A549 (cell line): ENCODE measurements around the gene NKAPD1. TPM values are rescaled to one million over a fixed set of nuclear protein-coding genes. Genes with fewer than 3 reads are reported as not detected.
A peak's percentile ranks its signal among the peaks of the same experiment; 100 is the strongest.

Source experiments
- ATAC-seq, 2 experiments: fragments of 200-7000 bp in 1 of 2; fragments of >200 bp in 1 of 2; cut with Nextera tagmentation in 1 of 2; cut with Tn5 transposase in 1 of 2; 3 replicates each; pipeline versions ENCODE4 v1.8.0 to v1.9.1; 2018 to 2020; ENCODE audit warnings: mild to moderate bottlenecking in 1 of 2, moderate library complexity in 1 of 2
- CTCF ChIA-PET: fragments of 300-600 bp; sonication (Branson Sonifier 250); formaldehyde crosslinking; extraction: SDS; loops from one replicate; lab custom pipeline; 2021; ENCODE audit warnings: antibody characterized with exemption, inconsistent platforms; lab: Yijun Ruan, JAX
- POLR2A ChIA-PET: fragments of 350-600 bp; formaldehyde crosslinking; extraction: SDS; loops from one replicate; lab custom pipeline; 2021; ENCODE audit warnings: antibody characterized with exemption, inconsistent platforms; lab: Yijun Ruan, JAX
- DNase-seq, 2 experiments: peaks; one replicate each; pipeline versions ENCODE4 v3.0.0 to v3.0.0-alpha.2; 2011 to 2016; ENCODE audit warnings: low read depth in 1 of 2, low spot score in 1 of 2
- FAIRE-seq: peaks from 2 replicates; lab custom pipeline; 2011; peaks lifted over from hg19 to GRCh38; lab: Jason Lieb, UNC
- H3K27ac ChIP-seq, 2 experiments: fragments of >200 bp; sonication (Bioruptor Twin); formaldehyde crosslinking; 3 replicates each; pipeline ENCODE4 v1.5.1; 2016 to 2017
- H3K4me1 ChIP-seq: fragments of >200 bp; sonication (Bioruptor Twin); formaldehyde crosslinking; 3 replicates; pipeline ENCODE4 v1.6.1; 2016
- H3K4me2 ChIP-seq: fragments of >200 bp; sonication (Bioruptor Twin); formaldehyde crosslinking; 3 replicates; pipeline ENCODE4 v1.6.1; 2016
- H3K4me3 ChIP-seq: fragments of >200 bp; sonication (Bioruptor Twin); formaldehyde crosslinking; 3 replicates; pipeline ENCODE4 v1.5.1; 2016
- H3K9me3 ChIP-seq: fragments of >200 bp; sonication (Bioruptor Twin); formaldehyde crosslinking; 3 replicates; pipeline ENCODE4 v1.6.1; 2016
- BCL3 ChIP-seq: fragments of >200 bp; sonication (Bioruptor Twin); formaldehyde crosslinking; IDR thresholded peaks from 3 replicates; pipeline ENCODE4 v1.6.1; 2016
- CBX8 ChIP-seq: fragments of 200-600 bp; sonication (generic); IDR thresholded peaks from 2 replicates; pipeline ENCODE4 v1.6.1; 2016
- CTCF ChIP-seq: fragments of >200 bp; sonication (Bioruptor Twin); formaldehyde crosslinking; IDR thresholded peaks from 3 replicates; pipeline ENCODE4 v1.5.1; 2016
- EHF ChIP-seq: fragments of 250-450 bp; sonication (Bioruptor Pico); IDR thresholded peaks from 2 replicates; pipeline ENCODE4 v1.5.0; 2020; ENCODE audit warnings: mild to moderate bottlenecking
- EHMT2 ChIP-seq: fragments of 200-600 bp; sonication (generic); IDR thresholded peaks from 2 replicates; pipeline ENCODE4 v1.6.1; 2016; ENCODE audit warnings: antibody characterized with exemption, low read depth, mild to moderate bottlenecking, moderate library complexity
- FOSB ChIP-seq: fragments of 250-450 bp; sonication (Bioruptor Pico); IDR thresholded peaks from 2 replicates; pipeline ENCODE4 v1.5.0; 2020; ENCODE audit warnings: mild to moderate bottlenecking, moderate library complexity
- FOXS1 ChIP-seq: fragments of 250-450 bp; sonication (Bioruptor Pico); IDR thresholded peaks from 2 replicates; pipeline ENCODE4 v1.5.0; 2020; ENCODE audit warnings: mild to moderate bottlenecking, moderate library complexity
- HOXB13 ChIP-seq: fragments of 250-450 bp; sonication (Bioruptor Pico); IDR thresholded peaks from 2 replicates; pipeline ENCODE4 v1.5.0; 2020; ENCODE audit warnings: low read depth, mild to moderate bottlenecking, moderate library complexity
- HOXB5 ChIP-seq: fragments of 250-450 bp; sonication (Bioruptor Pico); IDR thresholded peaks from 2 replicates; pipeline ENCODE4 v1.5.0; 2020; ENCODE audit warnings: mild to moderate bottlenecking, moderate library complexity
- JUN ChIP-seq, 2 experiments: fragments of >200 bp; sonication (Bioruptor Twin); formaldehyde crosslinking; IDR thresholded peaks; 2 replicates in 1 of 2; 3 replicates in 1 of 2; pipeline ENCODE4 v1.6.1; 2016 to 2017
- KDM5A ChIP-seq: fragments of 200-600 bp; sonication (generic); IDR thresholded peaks from 2 replicates; pipeline ENCODE4 v1.6.1; 2016; ENCODE audit warnings: antibody characterized with exemption, mild to moderate bottlenecking
- MAX ChIP-seq: IDR thresholded peaks from 2 replicates; pipeline ENCODE4 v1.6.1; 2012
- MYC ChIP-seq: IDR thresholded peaks from 2 replicates; pipeline ENCODE4 v1.6.1; 2012; ENCODE audit warnings: mild to moderate bottlenecking, inconsistent platforms, low read length, improper control_type of control experiment, borderline replicate concordance
- NFE2L2 ChIP-seq: fragments of 150-350 bp; conservative IDR thresholded peaks from 2 replicates; pipeline ENCODE4 v1.6.1; 2014; ENCODE audit warnings: low read length
- PBX3 ChIP-seq: IDR thresholded peaks from 2 replicates; pipeline ENCODE4 v1.6.1; 2012
- PHF8 ChIP-seq: fragments of 200-600 bp; sonication (generic); IDR thresholded peaks from 2 replicates; pipeline ENCODE4 v1.6.1; 2016; ENCODE audit warnings: low read depth, mild to moderate bottlenecking, antibody characterized with exemption, moderate library complexity, borderline replicate concordance
- POLR2A ChIP-seq: IDR thresholded peaks from 2 replicates; pipeline ENCODE4 v1.6.1; 2012; ENCODE audit warnings: mild to moderate bottlenecking, low read length
- REST ChIP-seq: fragments of 200-600 bp; sonication (generic); IDR thresholded peaks from 2 replicates; pipeline ENCODE4 v1.6.1; 2016; ENCODE audit warnings: antibody characterized with exemption, mild to moderate bottlenecking, moderate library complexity
- RFX5 ChIP-seq: fragments of 450-650 bp; IDR thresholded peaks from 2 replicates; pipeline ENCODE4 v1.7.1; 2014; ENCODE audit warnings: antibody characterized with exemption, mild to moderate bottlenecking, moderate library complexity
- SMC3 ChIP-seq: fragments of >200 bp; sonication (Bioruptor Twin); formaldehyde crosslinking; IDR thresholded peaks from 3 replicates; pipeline ENCODE4 v1.6.1; 2018; ENCODE audit warnings: inconsistent platforms
- TP53 ChIP-seq: fragments of 250-450 bp; sonication (Bioruptor Pico); IDR thresholded peaks from 2 replicates; pipeline ENCODE4 v1.5.0; 2021; ENCODE audit warnings: mild to moderate bottlenecking, moderate library complexity
- ZC3H11A ChIP-seq: fragments of 450-650 bp; IDR thresholded peaks from 2 replicates; pipeline ENCODE4 v1.6.1; 2014; ENCODE audit warnings: antibody characterized with exemption, mild to moderate bottlenecking
- ZFP36 ChIP-seq: fragments of 450-650 bp; IDR thresholded peaks from 2 replicates; pipeline ENCODE4 v1.6.1; 2014; ENCODE audit warnings: borderline replicate concordance; ENCODE audit not compliant: partially characterized antibody
- ZNF302 ChIP-seq: fragments of 250-450 bp; sonication (Bioruptor Pico); IDR thresholded peaks from 2 replicates; pipeline ENCODE4 v1.9.0; 2021; ENCODE audit warnings: inconsistent platforms, mild to moderate bottlenecking, moderate library complexity
- WGBS: methylation state at CpG from one replicate; pipeline ENCODE4 v1.1.6; 2017; ENCODE audit errors: missing lambda C conversion rate; 5-methylcytosine and 5-hydroxymethylcytosine counted together
- polyA minus RNA-seq: library from RNA; depleted of rRNA, polyadenylated mRNA; stranded (reverse); fragments of >200 nt; gene quantifications from 2 replicates; pipeline ENCODE4 v1.2.3, GENCODE V29; 2011; rRNA and poly(A)+ RNA removed
- polyA plus RNA-seq, 4 experiments: library from polyadenylated mRNA; depleted of rRNA in 3 of 4; stranded (reverse); fragments of >200 nt; fragmentation: RNase III in 1 of 4; extraction: RNeasy Plus Mini Kit Qiagen cat#74134 plus additional on column Dnase treatment in 1 of 4; gene quantifications; 2 replicates in 3 of 4; 3 replicates in 1 of 4; pipeline ENCODE4 v1.2.3, GENCODE V29; 2011 to 2017

The NKAPD1 gene
- 14.3 and 20.1 TPM in 2 replicates for polyA plus RNA-seq (2011; rRNA removed)
- 3.9 and 4.0 TPM in 2 replicates for polyA plus RNA-seq (2012; cell fraction: cytosol; rRNA removed)
- polyA plus RNA-seq (2012; cell fraction: nucleus; rRNA removed) = 1.8 and 2.2 TPM in 2 replicates
- polyA plus RNA-seq (2017; fragmentation: RNase III; extraction: RNeasy Plus Mini Kit Qiagen cat#74134 plus additional on column Dnase treatment) = 13.4 to 16.9 TPM (median 16.6 TPM) in 3 replicates
- polyA minus RNA-seq = 6.9 and 7.3 TPM in 2 replicates

- TF ChIP-seq HOXB13 (CRISPR knock-in tag) (no peak), CTCF (no peak), FOSB (CRISPR knock-in tag) (no peak), SMC3 (no peak), KDM5A (peak; percentile 75), PHF8 (peak; percentile 46; the same call in 1 of the 2 replicates), POLR2A (peak; percentile 28; the same call in 1 of the 2 replicates), FOXS1 (CRISPR knock-in tag) (no peak), BCL3 (no peak), RFX5 (no peak), HOXB5 (CRISPR knock-in tag) (0 out of 2 replicates have a peak, but pooled peaks have one; percentile 26), PBX3 (no peak), JUN (IDR thresholded peaks at IDR 0.05) (peak in 1 of 2 experiments; percentile 71; a peak in 3 of 5 replicates), EHF (CRISPR knock-in tag) (no peak), MYC (peak; percentile 19; the same call in 1 of the 2 replicates), ZNF302 (CRISPR knock-in tag) (no peak), ZFP36 (no peak), ZC3H11A (peak; percentile 3; the same call in 1 of the 2 replicates), CBX8 (no peak), NFE2L2 (no peak), REST (no peak), MAX (peak; percentile 75), TP53 (CRISPR knock-in tag) (no peak), EHMT2 (no peak)
- ATAC-seq (peak; percentile 90 to 96), FAIRE-seq (no peak), DNase-seq (peak; percentile 73 to 89)
- Histone ChIP-seq H3K9me3 (no peaks in the 10 kb centered on the region), H3K4me2 (peak within 1 kb of the TSS; percentile 94), H3K27ac (peak within 1 kb of the TSS; percentile 96), H3K4me1 (peaks cover 11% of the 10 kb centered on the region; the same call in 1 of the 3 replicates), H3K4me3 (peak within 1 kb of the TSS; percentile 94)
- ChIA-PET POLR2A (interaction anchor here (1.5 kb wide), 1 partner anchor 12 kb away, joined by 5 read pairs; the partner anchor contains the start of genes SDHD and TIMM8B), CTCF (no interaction called here)
- WGBS = 6% methylated on average over 24 of the region's 43 CpGs
Observed at GRCh38 chr11:112073941-112074811, at the start of gene NKAPD1, which contains the start of gene PIH1D2. Gene NKAPD1 (plus strand): TSS chr11:112074299. CDS start chr11:112075575, 1,276 bp downstream. Gene PIH1D2 (minus strand): TSS chr11:112074017. CDS start chr11:112073174, 843 bp downstream.
